COR-L47 (cell line): ENCODE results near the gene LRTM1.

Experiments
- DNase-seq: peaks from one replicate; lab custom pipeline; 2025; lab: John Stamatoyannopoulos, UW

Gene LRTM1

DNA sequence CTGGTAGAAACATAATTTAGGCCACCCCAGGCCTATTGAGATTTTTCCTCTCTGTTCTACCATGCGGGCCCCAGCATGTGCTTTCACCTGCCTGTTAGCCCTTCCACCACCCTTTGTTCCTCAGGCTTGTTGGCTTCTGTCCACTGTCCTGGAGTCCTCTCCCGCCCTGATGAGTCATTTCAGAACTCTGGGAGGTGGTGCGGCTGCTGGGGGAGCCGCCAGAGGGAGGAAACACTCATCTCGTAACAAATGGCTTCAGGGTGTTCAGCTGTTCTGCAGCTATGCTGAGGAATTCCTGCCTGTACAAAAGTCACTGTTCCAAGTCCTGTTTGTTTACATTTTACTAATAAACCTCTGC, 36.3 kb downstream of the LRTM1 start:
- DNase-seq, result peak; percentile 71

DNA sequence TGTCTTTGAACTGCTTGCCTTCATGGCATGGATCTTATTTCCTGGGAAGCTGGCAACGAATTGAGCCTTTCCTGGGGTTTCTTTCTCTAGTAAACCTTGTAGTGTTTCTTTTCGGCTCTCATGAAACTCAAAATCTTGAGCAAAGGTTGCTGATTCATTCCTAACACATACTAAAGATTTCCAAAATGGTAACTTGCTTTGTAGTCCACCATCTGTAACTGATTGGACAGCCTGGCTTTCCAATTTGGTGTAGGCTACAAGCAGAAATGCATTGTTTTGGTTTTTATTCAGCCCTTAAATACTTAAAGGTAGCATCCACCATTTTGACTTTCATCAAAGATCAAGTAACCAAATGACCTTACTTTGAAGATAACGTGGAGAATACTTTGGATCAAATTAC, 38.1 kb downstream of the LRTM1 start:
- DNase-seq, result no peak

DNA sequence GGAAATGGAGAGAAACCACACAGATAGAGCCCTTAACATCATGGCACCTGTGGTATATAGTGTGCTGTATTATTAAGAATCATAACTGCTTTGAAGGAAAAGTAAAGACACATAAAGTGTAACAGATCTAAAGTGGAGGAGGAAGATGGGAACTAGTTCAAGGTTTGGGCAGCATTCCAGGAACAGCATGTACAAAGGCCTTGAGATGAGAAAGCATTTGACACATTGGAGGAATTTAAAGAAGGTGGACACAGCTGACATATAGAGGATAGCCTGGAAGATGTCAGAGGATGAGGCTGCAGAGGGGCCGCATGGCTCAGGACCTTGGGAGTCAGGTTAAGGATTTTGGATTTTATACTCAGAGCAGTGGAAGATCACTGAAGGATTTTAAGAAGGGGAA, 39.0 kb downstream of the LRTM1 start:
- DNase-seq, result no peak

DNA sequence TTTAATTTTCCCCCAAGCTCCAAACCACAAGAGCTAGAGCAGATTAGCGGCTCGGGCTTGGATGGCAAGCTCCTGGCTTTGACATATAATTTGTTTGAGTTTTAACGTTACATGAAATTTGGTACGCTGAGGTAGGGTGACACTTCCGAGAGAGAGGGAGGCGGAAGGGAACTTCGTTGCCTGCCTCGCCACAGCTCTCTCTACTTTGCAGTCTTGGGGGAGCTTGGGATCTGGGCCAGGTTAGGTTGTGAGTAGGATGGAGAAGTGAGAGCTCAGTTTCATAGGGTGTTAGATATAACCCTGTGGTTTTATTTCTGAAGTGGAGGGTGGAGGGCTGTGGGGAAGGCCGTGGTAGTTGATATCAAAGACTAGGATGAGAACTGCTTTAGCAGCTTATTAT, 39.7 kb downstream of the LRTM1 start:
- DNase-seq, result no peak

DNA sequence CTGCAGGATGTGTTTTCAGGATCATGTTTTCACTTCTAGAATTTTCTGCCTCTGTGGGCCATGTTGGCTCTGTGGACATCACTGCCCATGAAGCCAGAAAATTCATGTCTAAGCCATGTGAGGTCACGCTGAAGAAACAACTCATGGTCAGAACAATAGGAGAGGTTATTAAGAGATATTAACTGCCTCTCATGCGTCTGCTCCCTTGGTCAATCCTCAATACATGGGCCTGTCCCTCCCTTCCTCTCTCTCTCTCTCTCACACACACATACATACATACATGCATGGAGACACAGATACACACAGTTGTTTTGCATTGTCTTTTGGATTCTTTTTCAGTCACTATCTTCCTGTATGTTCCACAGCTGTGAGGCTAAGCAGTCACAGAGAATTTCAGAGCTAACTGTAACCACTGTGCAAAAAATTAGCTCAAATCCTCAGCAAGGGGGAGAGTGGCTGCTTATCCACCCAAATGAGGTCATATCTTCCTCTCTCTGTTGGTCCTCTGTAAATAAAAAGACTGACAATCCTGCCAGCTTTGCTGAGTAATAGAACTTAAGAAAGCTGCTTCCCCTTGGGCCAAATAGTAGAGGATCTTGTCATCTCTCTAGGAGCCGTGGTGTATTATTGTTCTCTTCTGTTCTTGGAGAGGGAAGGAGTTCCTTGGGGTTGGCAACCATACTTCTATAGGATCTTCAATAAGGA, 45.6 kb downstream of the LRTM1 start:
- no peak for DNase-seq

DNA sequence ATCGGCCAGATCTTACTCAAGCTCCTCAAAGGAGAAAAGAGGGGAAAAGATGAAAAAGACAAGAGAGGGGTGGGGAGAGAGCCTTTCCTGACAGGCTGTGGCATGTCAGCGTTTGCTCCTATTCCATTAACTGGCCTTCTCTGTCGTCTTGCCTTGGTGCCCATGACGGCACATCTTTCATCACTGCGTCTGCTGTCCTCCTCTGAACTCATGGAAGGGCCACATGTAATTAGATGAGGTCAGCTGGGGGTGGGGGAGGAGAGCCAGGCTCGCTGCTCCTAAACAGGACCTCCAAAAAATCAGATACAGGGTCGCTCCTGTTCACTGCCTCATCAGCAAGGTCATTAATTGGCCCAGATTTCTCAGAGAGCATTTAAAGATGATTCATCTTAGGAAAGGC, 49.7 kb downstream of the LRTM1 start:
- DNase-seq, result no peak

DNA sequence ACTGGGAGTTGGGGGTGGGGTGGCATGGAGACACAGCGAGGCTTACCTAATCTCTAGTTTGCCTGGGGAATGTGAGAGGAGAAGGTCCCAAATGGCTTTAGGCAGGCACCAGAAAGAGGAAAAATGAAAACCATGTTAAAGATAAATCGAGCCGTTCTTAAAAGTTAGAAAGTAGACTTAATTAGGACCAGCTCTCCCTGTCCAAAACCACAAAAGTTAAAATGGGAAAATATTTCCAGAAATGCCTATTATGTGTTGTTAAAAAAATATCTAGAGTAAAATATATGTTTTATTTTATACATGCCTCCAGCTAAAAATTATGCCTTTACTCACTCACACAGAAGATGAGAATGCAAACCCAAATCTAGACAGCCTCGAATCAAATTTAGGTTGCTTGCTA, 50.1 kb downstream of the LRTM1 start:
- DNase-seq, result no peak

DNA sequence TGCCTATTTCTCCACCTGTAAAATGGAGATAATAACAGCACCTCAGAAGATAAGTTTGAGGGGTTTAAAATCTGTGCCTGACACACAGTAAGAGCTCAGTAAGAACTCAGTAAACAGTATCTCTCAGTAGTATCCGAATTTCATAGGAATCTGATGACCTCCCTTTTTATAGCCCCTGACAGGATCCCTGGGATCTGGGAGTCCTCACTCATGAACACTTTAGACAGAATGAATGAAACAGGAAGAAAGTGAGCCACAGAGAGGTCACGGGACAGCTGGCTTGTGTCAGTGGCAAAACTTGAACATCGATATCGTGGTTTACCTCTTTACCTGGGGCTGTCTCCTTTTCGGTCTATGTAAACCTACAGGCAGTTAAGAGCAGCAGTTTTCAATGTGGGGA, 51.2 kb downstream of the LRTM1 start:
- no peak for DNase-seq

DNA sequence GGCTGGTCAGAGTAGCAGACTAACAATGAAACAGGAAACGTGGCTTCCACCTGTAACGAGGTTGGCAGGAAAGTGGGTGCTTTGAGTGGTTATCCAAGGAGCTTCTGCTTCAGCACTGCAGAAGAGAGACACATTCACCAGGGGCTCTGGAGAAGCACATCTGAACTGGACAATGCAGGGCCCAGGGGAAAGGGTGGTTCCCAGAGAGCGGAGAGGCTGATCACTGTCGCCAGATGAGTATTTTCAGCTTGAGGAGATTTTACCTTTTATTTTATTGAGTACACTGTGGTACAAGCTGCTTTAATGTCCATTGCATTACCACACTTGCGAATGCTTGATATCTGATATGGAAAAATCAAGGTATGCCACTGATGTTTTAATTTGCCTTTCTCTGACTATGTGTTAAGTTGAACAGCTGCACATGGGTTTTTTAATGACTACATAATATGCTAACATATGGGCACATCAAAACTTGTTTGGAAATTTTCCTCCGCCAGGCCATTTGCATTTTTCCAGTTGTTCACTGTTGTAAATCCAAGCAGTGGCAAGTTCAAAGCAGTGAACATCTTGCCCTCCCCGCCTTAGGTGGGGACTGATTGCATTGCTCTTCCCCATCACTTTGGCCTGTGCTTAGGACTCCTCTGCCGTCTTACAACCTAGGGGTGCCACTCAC, 52.1 kb downstream of the LRTM1 start:
- DNase-seq, result no peak

DNA sequence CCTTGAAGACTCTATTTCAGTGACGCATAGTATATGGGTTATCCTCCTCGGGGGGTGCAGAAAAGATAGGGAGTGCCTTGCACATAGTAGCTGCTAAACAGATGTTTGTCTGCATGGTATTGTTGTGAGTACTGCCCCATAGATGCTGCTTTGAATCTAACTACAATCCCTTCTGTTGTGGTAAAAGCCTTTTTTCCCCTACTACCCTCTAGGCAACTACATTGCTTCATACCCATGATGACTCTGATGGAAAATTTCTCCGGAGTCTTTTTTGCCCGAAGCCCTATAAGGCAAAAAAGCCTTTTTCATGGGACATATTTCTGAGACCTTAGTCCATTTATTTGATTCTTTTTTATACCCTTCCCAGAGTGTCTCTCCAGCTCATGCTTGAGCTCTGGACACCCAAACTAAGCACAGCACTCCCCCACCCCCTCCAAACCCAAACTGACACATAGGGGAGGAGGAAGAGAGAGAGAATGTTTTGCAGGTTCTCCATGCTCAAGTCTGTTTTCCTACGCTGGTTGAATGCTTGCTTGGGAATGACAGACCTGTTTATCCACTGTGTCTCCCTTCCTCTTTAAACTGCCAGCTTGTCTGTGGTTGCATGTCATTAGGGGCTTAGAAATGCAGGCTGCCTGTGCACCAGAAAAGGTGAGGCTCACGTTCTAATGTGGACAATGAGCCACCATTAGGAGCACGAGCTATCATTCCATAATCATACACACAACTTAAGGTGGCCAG, 52.9 kb downstream of the LRTM1 start:
- DNase-seq, result no peak

DNA sequence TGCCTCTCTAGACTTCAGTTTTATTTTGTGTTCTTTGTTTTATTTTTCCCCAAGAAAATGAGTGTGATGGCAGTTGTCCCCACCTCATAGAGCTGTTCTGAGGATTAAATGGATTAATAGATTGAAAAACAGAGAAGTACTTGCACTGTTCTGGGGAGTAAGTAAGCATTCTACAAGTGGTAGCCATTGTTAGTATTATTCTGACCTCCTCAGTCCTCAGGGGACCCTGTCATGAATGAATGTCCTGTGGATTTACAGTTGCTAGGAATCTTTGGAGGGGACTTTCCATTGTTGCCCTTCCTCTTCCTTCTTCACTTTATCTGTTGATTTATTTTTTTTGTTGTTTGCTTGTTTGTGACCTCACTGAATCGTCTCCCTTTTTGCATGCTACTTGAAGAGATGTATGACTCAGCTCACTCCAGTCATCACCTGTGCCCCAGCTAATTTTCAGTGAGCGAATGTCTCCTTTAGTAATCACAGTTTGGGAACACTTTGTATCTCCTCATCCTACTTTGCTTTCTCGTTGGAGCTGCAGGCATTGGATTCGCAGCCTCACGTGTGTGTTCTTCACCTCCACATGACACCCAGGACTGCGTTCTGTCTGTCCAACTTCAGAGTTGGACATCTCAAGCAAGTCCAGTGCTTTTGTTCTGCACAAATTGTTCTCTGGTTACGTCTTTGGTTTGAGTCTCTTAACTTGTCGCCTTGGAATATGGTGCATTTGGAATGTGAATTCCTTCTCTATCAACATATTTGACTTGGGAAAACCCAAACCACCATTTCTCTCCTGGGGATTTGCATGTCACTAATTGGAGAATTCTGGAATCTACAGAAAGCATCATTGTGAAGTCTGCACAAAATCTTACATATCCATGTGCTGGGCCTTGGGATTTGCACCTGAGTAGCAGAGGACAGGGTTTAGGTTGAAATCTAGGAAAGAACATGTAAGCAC, 54.5 kb downstream of the LRTM1 start:
- no peak for DNase-seq

DNA sequence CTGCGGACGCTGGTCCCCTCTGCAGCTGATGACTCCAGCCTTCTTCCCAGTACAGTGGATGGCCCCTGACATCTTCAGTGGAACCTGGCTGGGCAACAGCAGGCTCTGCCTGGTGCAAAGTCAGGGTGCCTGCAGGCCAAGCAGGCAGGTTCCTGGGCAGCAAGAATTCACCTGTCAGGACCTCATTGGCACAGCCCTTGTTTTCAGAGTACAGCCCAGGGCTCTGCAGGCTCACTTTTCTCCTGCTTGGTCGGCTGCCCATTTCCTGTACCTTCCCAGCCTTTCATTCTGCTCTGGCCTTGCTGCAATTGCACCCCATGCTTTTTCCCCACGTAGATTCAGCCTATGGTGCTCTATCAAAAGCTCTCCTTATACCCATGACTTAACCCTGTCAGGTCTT, 56.0 kb downstream of the LRTM1 start:
- DNase-seq, result no peak

DNA sequence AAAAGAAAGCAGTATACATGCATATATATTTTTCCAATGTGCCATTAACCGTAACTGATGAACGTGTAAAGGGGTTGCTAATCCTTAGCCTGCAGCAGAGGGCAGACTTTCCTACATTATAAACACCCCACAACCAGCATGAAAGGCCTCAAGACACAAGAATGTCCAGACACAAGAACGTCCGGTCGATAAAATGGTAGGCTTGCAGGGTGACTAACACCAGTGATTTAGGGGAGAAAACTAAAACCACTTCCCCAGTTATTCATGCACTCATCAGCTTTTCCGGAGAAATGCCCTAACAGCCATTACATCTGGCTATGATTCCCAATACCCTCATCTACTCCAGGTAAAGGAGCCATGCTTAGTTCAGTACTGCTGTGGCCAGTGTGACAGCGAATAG, 57.4 kb downstream of the LRTM1 start:
- DNase-seq, result no peak
